ENCODE measurements around the gene SLC39A11. TPM values are rescaled to one million over a fixed set of nuclear protein-coding genes. Genes with fewer than 3 reads are reported as not detected.

Gene SLC39A11
- polyA plus RNA-seq, 3 donors: 16.6 to 27.9 (median 26.6) TPM

GRCh38 chr17:73138541-73139138, 46.2 kb upstream of the SLC39A11 start:
- no peak for DNase-seq
- H3K4me3 Mint-ChIP-seq: no peak overlapping the region
- H3K27ac Mint-ChIP-seq: peak overlapping the region in 1 of 7 donors; percentile 20

GRCh38 chr17:73137376-73137775, 44.9 kb upstream of the SLC39A11 start:
- peaks cover 0 to 2% of the 10 kb centered on the region in 2 donors for H3K36me3 Mint-ChIP-seq
- no peak overlapping the region for H3K4me2 ChIP-seq (replicated peaks; ENCODE audit: extremely low read depth, low read length, poor library complexity, severe bottlenecking)
- no peak overlapping the region for H3K4me3 Mint-ChIP-seq
- H3K79me2 ChIP-seq (ENCODE audit: insufficient read depth, low read length): no peaks in the 10 kb centered on the region
- no peak overlapping the region for H3K4me3 ChIP-seq (replicated peaks in 1 of 3; ENCODE audit: low read depth in 2 of 3, low read length in 3 of 3)
- H4K20me1 ChIP-seq (ENCODE audit: insufficient read depth, low read length): no peaks in the 10 kb centered on the region
- TF ChIP-seq CTCF (IDR thresholded peaks at IDR 0.05): no peak
- peaks cover 0 to 3% (median 0%) of the 10 kb centered on the region in 7 donors for H3K9me3 Mint-ChIP-seq
- H3K9me3 ChIP-seq (replicated peaks in 1 of 2; ENCODE audit: control insufficient read depth in 1 of 2, insufficient read depth in 1 of 2, low read length in 2 of 2): no peaks in the 10 kb centered on the region
- H3K27ac ChIP-seq (ENCODE audit: low read depth in 1 of 2, low read length in 2 of 2): no peak overlapping the region
- H3K27ac Mint-ChIP-seq: no peak overlapping the region
- intact Hi-C loops (cut with micrococcal nuclease): no loop called here
- no peaks in the 10 kb centered on the region for H3K27me3 ChIP-seq (ENCODE audit: control insufficient read depth in 2 of 2, insufficient read depth in 2 of 2, low read length in 2 of 2)
- H3K9ac ChIP-seq (ENCODE audit: insufficient read depth, low read length, poor library complexity, severe bottlenecking): no peak overlapping the region
- H3K4me1 ChIP-seq (ENCODE audit: control insufficient read depth in 1 of 2, insufficient read depth in 2 of 2, low read length in 2 of 2): peaks cover 56 to 61% of the 10 kb centered on the region in 2 donors
- no peak overlapping the region for H2AFZ ChIP-seq (ENCODE audit: insufficient read depth, low read depth, low read length, poor library complexity, severe bottlenecking)
- H3K36me3 ChIP-seq (replicated peaks in 1 of 2; ENCODE audit: control insufficient read depth in 1 of 2, insufficient read depth in 2 of 2, low read length in 2 of 2): no peaks in the 10 kb centered on the region
- peaks cover 0 to 4% (median 0%) of the 10 kb centered on the region in 3 donors for H3K27me3 Mint-ChIP-seq (ENCODE audit: low read depth in 3 of 3)
- WGBS (ENCODE audit: insufficient coverage): no CpG with 5 or more reads among the region's 2 CpGs
- H3K4me1 Mint-ChIP-seq: peaks cover 53% of the 10 kb centered on the region
- DNase-seq: no peak

More at GRCh38 chr17:73138541-73139138, 46.2 kb upstream of the SLC39A11 start:
- Histone ChIP-seq H3K27ac (ENCODE audit: low read depth in 1 of 2, low read length in 2 of 2) (no peak overlapping the region), H3K4me2 (replicated peaks; ENCODE audit: extremely low read depth, low read length, poor library complexity, severe bottlenecking) (no peak overlapping the region), H3K9ac (ENCODE audit: insufficient read depth, low read length, poor library complexity, severe bottlenecking) (no peak overlapping the region), H3K4me1 (ENCODE audit: control insufficient read depth in 1 of 2, insufficient read depth in 2 of 2, low read length in 2 of 2) (peaks cover 57 to 64% of the 10 kb centered on the region in 2 donors), H3K36me3 (replicated peaks in 1 of 2; ENCODE audit: control insufficient read depth in 1 of 2, insufficient read depth in 2 of 2, low read length in 2 of 2) (no peaks in the 10 kb centered on the region), H4K20me1 (ENCODE audit: insufficient read depth, low read length) (no peaks in the 10 kb centered on the region), H2AFZ (ENCODE audit: insufficient read depth, low read depth, low read length, poor library complexity, severe bottlenecking) (no peak overlapping the region), H3K4me3 (replicated peaks in 1 of 3; ENCODE audit: low read depth in 2 of 3, low read length in 3 of 3) (no peak overlapping the region), H3K79me2 (ENCODE audit: insufficient read depth, low read length) (no peaks in the 10 kb centered on the region), H3K9me3 (replicated peaks in 1 of 2; ENCODE audit: control insufficient read depth in 1 of 2, insufficient read depth in 1 of 2, low read length in 2 of 2) (no peaks in the 10 kb centered on the region), H3K27me3 (ENCODE audit: control insufficient read depth in 2 of 2, insufficient read depth in 2 of 2, low read length in 2 of 2) (no peaks in the 10 kb centered on the region)
- H3K4me1 Mint-ChIP-seq: peaks cover 56% of the 10 kb centered on the region
- no peaks in the 10 kb centered on the region for H3K36me3 Mint-ChIP-seq
- 87% methylated on average over 9 of the region's 11 CpGs for WGBS (ENCODE audit: insufficient coverage)
- intact Hi-C loops (cut with micrococcal nuclease): no loop called here
- TF ChIP-seq CTCF (IDR thresholded peaks at IDR 0.05): no peak
- H3K9me3 Mint-ChIP-seq: peaks cover 0 to 3% (median 0%) of the 10 kb centered on the region in 7 donors
- peaks cover 0 to 2% (median 0%) of the 10 kb centered on the region in 3 donors for H3K27me3 Mint-ChIP-seq (ENCODE audit: low read depth in 3 of 3)
